ENCODE measurements around the gene OTC. TPM values are rescaled to one million over a fixed set of nuclear protein-coding genes. Genes with fewer than 3 reads are reported as not detected.

The OTC gene
- total and polyA plus RNA-seq, 11 donors: 0.08 TPM; not detected in 10

- peaks cover 0 to 20% (median 0%) of the 10 kb centered on the region in 9 donors for H3K27me3 ChIP-seq
- intact Hi-C loops (cut with DNase I): no loop called here
- ATAC-seq (no peak), DNase-seq (no peak)
- H3K27ac ChIP-seq: no peak overlapping the region
- H3K9me3 ChIP-seq: no peaks in the 10 kb centered on the region
- H3K36me3 ChIP-seq: no peaks in the 10 kb centered on the region
- WGBS, 4 donors: 69 to 78% (median 74%) methylated on average over 3 of the region's 3 CpGs
- H3K4me1 ChIP-seq: no peaks in the 10 kb centered on the region
- TF ChIP-seq POLR2A (IDR thresholded peaks at IDR 0.05) (no peak), CTCF (IDR thresholded peaks at IDR 0.05) (no peak)
- no peak overlapping the region for H3K4me3 ChIP-seq
These were observed 11.0 kb upstream of the OTC start for GRCh38 chrX:38341442-38341841.

GRCh38 chrX:38342853-38343778 lies 9.3 kb upstream of the OTC start:
- Histone ChIP-seq H3K9me3 (no peaks in the 10 kb centered on the region), H3K4me1 (peaks cover 0 to 5% (median 0%) of the 10 kb centered on the region in 12 donors), H3K27me3 (peaks cover 0 to 12% (median 0%) of the 10 kb centered on the region in 9 donors), H3K4me3 (no peak overlapping the region), H3K27ac (no peak overlapping the region), H3K36me3 (no peaks in the 10 kb centered on the region)
- no peak for ATAC-seq
- no peak for TF ChIP-seq CTCF (IDR thresholded peaks at IDR 0.05)
- TF ChIP-seq POLR2A (IDR thresholded peaks at IDR 0.05): no peak
- no peak for DNase-seq
- 45 to 83% (median 64%) methylated on average over 2 of the region's 2 CpGs for WGBS, 4 donors
- intact Hi-C loops (cut with DNase I): no loop called here

GRCh38 chrX:38346150-38346549 lies 6.3 kb upstream of the OTC start:
- peaks cover 0 to 5% (median 0%) of the 10 kb centered on the region in 12 donors for H3K4me1 ChIP-seq
- no peaks in the 10 kb centered on the region for H3K9me3 ChIP-seq
- intact Hi-C loops (cut with DNase I): no loop called here
- 51 to 92% (median 65%) methylated on average over 5 of the region's 5 CpGs for WGBS, 4 donors
- H3K36me3 ChIP-seq: no peaks in the 10 kb centered on the region
- peaks cover 0 to 8% (median 0%) of the 10 kb centered on the region in 9 donors for H3K27me3 ChIP-seq
- no peak overlapping the region for H3K4me3 ChIP-seq
- TF ChIP-seq POLR2A (IDR thresholded peaks at IDR 0.05) (no peak), CTCF (IDR thresholded peaks at IDR 0.05) (no peak)
- DNase-seq (no peak), ATAC-seq (no peak)
- H3K27ac ChIP-seq: no peak overlapping the region

GRCh38 chrX:38347136-38347535 lies 5.3 kb upstream of the OTC start:
- peak in 3 of 4 donors; percentile 51 to 91 (median 75) for ATAC-seq
- peaks cover 0 to 9% (median 0%) of the 10 kb centered on the region in 9 donors for H3K27me3 ChIP-seq
- H3K9me3 ChIP-seq: no peaks in the 10 kb centered on the region
- peaks cover 0 to 5% (median 0%) of the 10 kb centered on the region in 12 donors for H3K4me1 ChIP-seq
- no peaks in the 10 kb centered on the region for H3K36me3 ChIP-seq
- no peak for DNase-seq
- 67 to 90% (median 77%) methylated on average over 2 of the region's 2 CpGs for WGBS, 4 donors
- intact Hi-C loops (cut with DNase I): no loop called here
- no peak overlapping the region for H3K4me3 ChIP-seq
- TF ChIP-seq CTCF (IDR thresholded peaks at IDR 0.05) (no peak), POLR2A (IDR thresholded peaks at IDR 0.05) (no peak)
- peak overlapping the region in 1 of 12 donors; percentile 30 for H3K27ac ChIP-seq

Measured in heart left ventricle (tissue), 16 donors.